ENCODE measurements around the gene PRICKLE1.
"Not testable (repeated sequence)": the region's sequence is repeated elsewhere in the genome, so short reads cannot be mapped to it uniquely, and the experiment has no call there.

Gene PRICKLE1

GRCh38 chr12:42557586-42558172 lies 31.9 kb downstream of the PRICKLE1 start:
- no peak for DNase-seq (ENCODE audit: extremely low read depth in 1 of 2, low read depth in 1 of 2)

DNA sequence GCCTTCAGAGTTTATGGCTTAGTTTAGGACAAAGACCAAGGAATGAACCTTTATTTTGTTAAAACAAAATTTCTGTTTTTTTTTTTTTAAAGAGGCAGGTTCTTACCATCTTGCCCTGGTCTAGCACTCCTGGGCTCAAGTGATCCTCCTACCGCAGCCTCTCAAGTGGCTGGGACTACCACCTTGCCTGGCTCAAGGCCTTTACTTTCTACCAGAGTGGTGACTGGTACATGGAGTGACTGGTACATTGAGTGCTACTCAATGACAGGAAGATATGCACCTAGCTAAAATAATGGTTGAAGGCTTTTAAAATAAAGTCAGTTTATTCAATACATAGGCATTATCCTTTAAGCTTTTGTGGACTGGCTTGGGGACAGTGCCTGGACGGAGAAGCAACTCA lies 32.6 kb downstream of the PRICKLE1 start:
- no peak for DNase-seq (ENCODE audit: extremely low read depth in 1 of 2, low read depth in 1 of 2)

- no peak for DNase-seq (ENCODE audit: extremely low read depth in 1 of 2, low read depth in 1 of 2)
These were observed 36.7 kb downstream of the PRICKLE1 start for GRCh38 chr12:42552822-42553221.

DNA sequence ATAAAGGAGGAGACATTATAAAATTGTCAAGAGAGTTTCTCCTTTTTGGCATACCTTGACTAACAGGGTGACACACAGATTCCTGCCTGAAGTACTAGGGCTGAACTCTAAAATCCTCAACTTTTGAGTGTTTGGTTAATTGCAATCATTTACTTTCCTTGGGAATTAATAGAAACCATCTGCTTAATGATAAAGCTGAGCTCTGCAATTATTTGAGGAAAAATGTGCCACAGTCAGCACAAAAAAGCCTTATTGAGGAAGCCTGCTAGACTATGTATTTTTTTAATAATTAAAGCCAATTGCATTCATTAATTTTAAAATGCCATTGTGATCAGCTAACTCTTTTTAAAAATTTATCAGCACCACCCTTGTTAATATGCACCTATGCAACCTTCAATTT lies 38.7 kb downstream of the PRICKLE1 start:
- no peak for DNase-seq (ENCODE audit: extremely low read depth in 1 of 2, low read depth in 1 of 2)

GRCh38 chr12:42546709-42547108 lies 42.8 kb downstream of the PRICKLE1 start:
- no peak for DNase-seq (ENCODE audit: extremely low read depth in 1 of 2, low read depth in 1 of 2)

DNA sequence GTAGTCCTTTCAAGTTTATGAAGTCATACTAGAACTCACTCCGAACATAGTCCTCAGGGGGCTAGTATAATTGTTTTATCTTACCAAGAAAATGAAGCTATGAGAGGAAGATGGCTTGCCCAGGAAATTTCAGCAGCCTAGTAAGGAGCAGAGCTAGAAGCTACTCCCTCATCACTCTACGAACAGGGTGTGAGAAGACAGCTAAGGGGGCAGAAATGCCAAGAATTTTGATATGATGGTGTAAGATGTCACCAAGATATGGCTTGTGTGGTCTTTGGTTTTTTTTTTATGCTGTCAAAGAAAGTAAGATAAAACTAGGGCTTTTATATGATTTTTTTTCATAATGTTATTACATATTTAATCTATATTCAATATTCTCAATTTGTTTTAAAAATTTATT lies 47.6 kb downstream of the PRICKLE1 start:
- no peak for DNase-seq (ENCODE audit: extremely low read depth in 1 of 2, low read depth in 1 of 2)

DNA sequence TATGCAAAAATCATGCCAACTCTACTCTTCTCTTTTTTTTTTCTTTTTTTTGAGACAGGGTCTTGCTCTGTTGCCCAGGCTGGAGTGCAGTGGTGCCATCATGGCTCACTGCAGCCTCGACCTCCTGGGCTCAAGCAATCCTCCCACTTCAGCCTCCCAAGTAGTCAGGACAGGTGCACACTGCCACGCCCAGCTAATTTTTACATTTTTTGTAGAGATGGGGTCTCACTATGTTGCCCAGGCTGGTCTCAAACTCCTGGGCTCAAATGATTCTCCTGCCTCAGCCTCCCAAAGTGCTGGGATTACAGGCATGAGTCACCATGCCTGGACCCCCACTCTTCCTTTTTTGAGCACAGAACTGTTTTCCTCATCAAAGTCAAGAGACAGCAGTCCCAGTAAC lies 48.2 kb downstream of the PRICKLE1 start:
- not testable (repeated sequence) for DNase-seq (ENCODE audit: extremely low read depth in 1 of 2, low read depth in 1 of 2)

GRCh38 chr12:42539696-42540095 lies 49.9 kb downstream of the PRICKLE1 start:
- DNase-seq (ENCODE audit: extremely low read depth in 1 of 2, low read depth in 1 of 2), result no peak

- DNase-seq (ENCODE audit: extremely low read depth in 1 of 2, low read depth in 1 of 2), result no peak
These were observed 51.3 kb downstream of the PRICKLE1 start for GRCh38 chr12:42538203-42538602.

GRCh38 chr12:42534184-42534838 lies 55.2 kb downstream of the PRICKLE1 start:
- no peak for DNase-seq (ENCODE audit: extremely low read depth in 1 of 2, low read depth in 1 of 2)

GRCh38 chr12:42530284-42530683 lies 59.3 kb downstream of the PRICKLE1 start:
- DNase-seq (ENCODE audit: extremely low read depth in 1 of 2, low read depth in 1 of 2), result no peak

DNA sequence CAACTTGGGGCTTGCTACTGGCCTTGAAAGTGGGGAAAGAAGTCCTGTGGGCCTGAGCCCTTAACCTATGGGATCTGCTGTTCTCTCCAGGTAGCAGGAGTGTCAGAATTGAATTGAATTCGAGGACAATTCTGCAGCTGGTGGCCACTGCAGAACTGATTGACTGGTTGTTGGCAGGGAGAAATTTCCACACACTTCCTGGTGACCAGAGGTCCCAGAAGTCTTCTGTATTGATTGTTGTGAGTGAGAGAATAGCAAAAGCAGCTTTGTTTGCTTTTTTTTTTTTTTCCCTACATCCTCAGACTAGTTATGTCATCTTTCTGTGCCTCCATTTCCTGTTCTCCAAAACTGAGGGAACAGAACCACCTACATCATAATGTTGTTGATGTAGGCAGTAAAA lies 64.1 kb downstream of the PRICKLE1 start:
- DNase-seq (ENCODE audit: extremely low read depth in 1 of 2, low read depth in 1 of 2), result no peak

DNA sequence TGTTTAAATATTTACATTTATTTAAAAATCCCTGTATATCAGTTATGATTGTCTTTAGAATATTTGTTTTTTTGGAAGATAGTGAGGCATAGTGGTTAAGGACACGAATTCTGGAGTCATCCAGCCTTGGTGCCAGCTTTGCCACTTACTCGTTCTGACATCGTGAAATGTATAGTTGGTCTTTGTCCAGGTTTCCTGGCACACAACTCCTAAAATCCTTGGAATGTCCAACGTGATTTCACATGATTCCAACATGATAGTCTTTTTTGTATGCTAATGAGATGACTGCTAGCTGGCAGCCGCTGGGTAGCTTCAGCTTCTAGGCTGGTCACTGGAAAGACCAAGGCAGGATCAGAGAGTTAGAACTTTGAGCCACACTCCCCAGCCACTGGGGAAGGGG lies 64.8 kb downstream of the PRICKLE1 start:
- no peak for DNase-seq (ENCODE audit: extremely low read depth in 1 of 2, low read depth in 1 of 2)

DNA sequence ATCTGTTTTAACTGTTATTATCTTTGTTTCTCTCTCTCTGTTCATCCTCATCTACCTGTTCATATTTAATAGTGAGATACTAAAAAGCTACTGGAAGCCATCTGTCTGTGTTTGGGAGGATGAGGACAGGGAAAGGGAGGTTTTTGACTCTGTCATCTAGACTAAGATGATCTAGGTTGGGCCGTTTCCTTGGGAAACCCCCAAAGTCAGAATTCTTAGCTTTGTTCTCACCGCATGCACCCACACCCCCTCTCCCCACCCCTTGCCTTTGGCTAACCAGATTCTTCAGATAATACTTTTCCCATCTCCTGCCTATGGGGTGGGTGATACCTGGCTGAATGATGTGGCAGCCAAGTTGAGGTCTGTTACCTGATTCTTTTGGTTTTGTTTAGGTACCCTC lies 73.0 kb downstream of the PRICKLE1 start:
- no peak for DNase-seq (ENCODE audit: extremely low read depth in 1 of 2, low read depth in 1 of 2)

GRCh38 chr12:42511656-42512055 lies 77.9 kb downstream of the PRICKLE1 start:
- DNase-seq (ENCODE audit: extremely low read depth in 1 of 2, low read depth in 1 of 2), result no peak

GRCh38 chr12:42510823-42511222 lies 78.7 kb downstream of the PRICKLE1 start:
- no peak for DNase-seq (ENCODE audit: extremely low read depth in 1 of 2, low read depth in 1 of 2)

DNA sequence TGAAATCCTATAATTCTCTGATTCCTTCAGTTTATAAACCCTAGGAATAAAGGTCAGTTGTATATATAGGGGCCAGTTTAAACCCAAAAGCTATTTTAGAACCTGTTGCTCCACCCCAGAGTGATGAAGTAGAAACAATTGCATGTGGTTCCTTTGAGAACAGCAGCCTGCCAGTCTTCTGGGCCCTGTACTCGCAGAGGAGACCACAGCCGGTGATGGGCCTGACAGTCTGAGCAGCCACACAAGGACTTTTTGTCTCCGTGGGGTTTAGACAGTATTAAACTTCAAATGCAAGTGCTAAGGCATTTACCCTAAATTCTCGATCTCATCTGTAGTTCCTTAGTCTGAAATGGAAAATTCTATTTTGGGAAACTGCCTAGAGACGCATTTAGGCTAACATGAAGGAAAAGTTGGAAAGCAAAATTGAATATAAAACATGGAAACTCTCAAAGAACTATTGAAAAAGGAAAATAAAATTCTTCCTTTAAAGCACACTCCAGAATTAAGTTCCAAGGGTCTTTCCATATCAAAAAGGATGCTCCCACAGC lies 80.6 kb downstream of the PRICKLE1 start:
- no peak for DNase-seq (ENCODE audit: extremely low read depth in 1 of 2, low read depth in 1 of 2)

- DNase-seq (ENCODE audit: extremely low read depth in 1 of 2, low read depth in 1 of 2), result no peak
These were observed 82.0 kb downstream of the PRICKLE1 start for GRCh38 chr12:42507565-42507964.

GRCh38 chr12:42507081-42507480 lies 82.5 kb downstream of the PRICKLE1 start:
- DNase-seq (ENCODE audit: extremely low read depth in 1 of 2, low read depth in 1 of 2), result no peak

GRCh38 chr12:42504049-42504448 lies 85.5 kb downstream of the PRICKLE1 start:
- DNase-seq (ENCODE audit: extremely low read depth in 1 of 2, low read depth in 1 of 2), result no peak

GRCh38 chr12:42502682-42503081 lies 86.9 kb downstream of the PRICKLE1 start:
- DNase-seq (ENCODE audit: extremely low read depth in 1 of 2, low read depth in 1 of 2), result no peak

- DNase-seq (ENCODE audit: extremely low read depth in 1 of 2, low read depth in 1 of 2), result no peak
These were observed 90.8 kb downstream of the PRICKLE1 start for GRCh38 chr12:42498549-42499247.
